Kidney (tissue), 14 donors: Measurements from ENCODE around the gene SCARF1. TPM values are rescaled to one million over a fixed set of nuclear protein-coding genes. Genes with fewer than 3 reads are reported as not detected.

Source experiments
- DNase-seq, 5 donors: peaks; one replicate each; pipeline ENCODE4 v3.0.0-alpha.2; 2013 to 2020
- FAIRE-seq: peaks from 2 replicates; lab custom pipeline; 2012; peaks lifted over from hg19 to GRCh38; lab: Jason Lieb, UNC
- H3K27ac ChIP-seq, 2 donors: one replicate each; pipeline ENCODE4 v1.7.0; 2013; ENCODE audit warnings: low read depth in 2 of 2, low read length in 2 of 2, inconsistent platforms in 1 of 2
- H3K27me3 ChIP-seq: one replicate; pipeline ENCODE4 v1.7.1; 2013; ENCODE audit warnings: low read length, inconsistent platforms; ENCODE audit not compliant: control insufficient read depth, insufficient read depth
- H3K36me3 ChIP-seq, 3 donors: one replicate each; pipeline versions ENCODE4 v1.7.0 to v1.7.1; 2013; ENCODE audit warnings: low read length in 3 of 3, control low read depth in 1 of 3, inconsistent platforms in 1 of 3; ENCODE audit not compliant: insufficient read depth in 3 of 3, control insufficient read depth in 2 of 3
- H3K4me1 ChIP-seq, 3 donors: one replicate each; pipeline versions ENCODE4 v1.7.0 to v1.7.1; 2013; ENCODE audit warnings: low read length in 3 of 3, inconsistent platforms in 1 of 3, low read depth in 1 of 3; ENCODE audit not compliant: control insufficient read depth in 2 of 3, insufficient read depth in 2 of 3
- H3K4me3 ChIP-seq, 3 donors: one replicate each; pipeline versions ENCODE4 v1.7.0 to v1.8.1; 2013; ENCODE audit warnings: low read length in 3 of 3, control low read depth in 1 of 3, inconsistent platforms in 1 of 3
- H3K9ac ChIP-seq, 3 donors: one replicate each; pipeline versions ENCODE4 v1.7.0 to v1.7.1; 2013; ENCODE audit warnings: low read length in 3 of 3, control low read depth in 1 of 3, inconsistent platforms in 1 of 3
- H3K9me3 ChIP-seq, 3 donors: one replicate each; pipeline versions ENCODE4 v1.7.0 to v1.7.1; 2013; ENCODE audit warnings: low read length in 3 of 3, control low read depth in 1 of 3, inconsistent platforms in 1 of 3; ENCODE audit not compliant: control insufficient read depth in 2 of 3, insufficient read depth in 1 of 3
- CTCF ChIP-seq: IDR thresholded peaks from 3 replicates; pipeline ENCODE4 v1.5.1; 2012; ENCODE audit warnings: mild to moderate bottlenecking, moderate library complexity, borderline replicate concordance; ENCODE audit not compliant: insufficient read depth; ENCODE audit errors: extremely low read depth
- intact Hi-C: fragments of 100-400 bp; cut with DNase I; formaldehyde crosslinking; loops from one replicate; pipeline ENCODE4 v1.11.1; 2022
- polyA plus RNA-seq: library from polyadenylated mRNA; stranded (reverse); fragments of 350-450 nt; fragmentation: Illumina TruSeq; extraction: RNeasy Lipid Tissue Mini Kit (QIAGEN cat#74804); gene quantifications from one replicate; pipeline ENCODE4 v1.2.3, GENCODE V29; 2014; ENCODE audit warnings: low read depth, low replicate concordance; ENCODE audit not compliant: insufficient read depth
- total RNA-seq: library from RNA; stranded (reverse); fragmentation: NEBNext Ultra II Directional; extraction: Animal tissue kit (Norgen Biotek cat#: 25700); gene quantifications from one replicate; pipeline ENCODE4 v1.2.1, GENCODE V29; 2021
- donor health status: control.
- donor health status: control.
- donor health status: control.
- donor health status: control.
- donor health status: control.
- donor health status: DM: yes; HTN: yes; CAD: no.
- donor health status: Normal renal cell carcinoma (clear cell type).

Gene SCARF1
- total and polyA plus RNA-seq, 2 donors from 2014 or later: 7.0 to 20.1 TPM

DNA sequence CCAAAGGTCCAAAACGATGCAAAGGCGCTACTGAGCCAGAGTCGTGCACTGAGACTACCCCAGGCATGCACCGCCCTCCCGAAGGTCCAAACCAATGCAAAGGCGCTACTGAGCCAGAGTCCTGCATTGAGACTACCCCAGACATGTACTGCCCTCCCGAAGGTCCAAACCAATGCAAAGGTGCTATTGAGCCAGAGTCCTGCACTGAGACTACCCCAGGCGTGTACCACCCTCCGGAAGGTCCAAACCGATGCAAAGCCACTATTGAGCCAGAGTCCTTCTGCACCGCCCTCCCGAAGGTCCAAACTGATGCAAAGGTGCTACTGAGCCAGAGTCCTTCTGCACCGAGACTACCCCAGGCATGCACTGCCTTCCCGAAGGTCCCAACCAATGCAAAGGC lies 44.0 kb downstream of the SCARF1 start:
- FAIRE-seq (no peak), DNase-seq (no peak)
- no peaks in the 10 kb centered on the region for H3K27me3 ChIP-seq
- H3K4me1 ChIP-seq: peaks cover 0 to 22% (median 19%) of the 10 kb centered on the region in 3 donors
- intact Hi-C loops: no loop called here
- H3K36me3 ChIP-seq: peaks cover 0 to 8% (median 5%) of the 10 kb centered on the region in 3 donors
- no peak overlapping the region for H3K27ac ChIP-seq
- no peaks in the 10 kb centered on the region for H3K9me3 ChIP-seq
- H3K4me3 ChIP-seq: no peak overlapping the region
- no peak for TF ChIP-seq CTCF
- no peak overlapping the region for H3K9ac ChIP-seq

DNA sequence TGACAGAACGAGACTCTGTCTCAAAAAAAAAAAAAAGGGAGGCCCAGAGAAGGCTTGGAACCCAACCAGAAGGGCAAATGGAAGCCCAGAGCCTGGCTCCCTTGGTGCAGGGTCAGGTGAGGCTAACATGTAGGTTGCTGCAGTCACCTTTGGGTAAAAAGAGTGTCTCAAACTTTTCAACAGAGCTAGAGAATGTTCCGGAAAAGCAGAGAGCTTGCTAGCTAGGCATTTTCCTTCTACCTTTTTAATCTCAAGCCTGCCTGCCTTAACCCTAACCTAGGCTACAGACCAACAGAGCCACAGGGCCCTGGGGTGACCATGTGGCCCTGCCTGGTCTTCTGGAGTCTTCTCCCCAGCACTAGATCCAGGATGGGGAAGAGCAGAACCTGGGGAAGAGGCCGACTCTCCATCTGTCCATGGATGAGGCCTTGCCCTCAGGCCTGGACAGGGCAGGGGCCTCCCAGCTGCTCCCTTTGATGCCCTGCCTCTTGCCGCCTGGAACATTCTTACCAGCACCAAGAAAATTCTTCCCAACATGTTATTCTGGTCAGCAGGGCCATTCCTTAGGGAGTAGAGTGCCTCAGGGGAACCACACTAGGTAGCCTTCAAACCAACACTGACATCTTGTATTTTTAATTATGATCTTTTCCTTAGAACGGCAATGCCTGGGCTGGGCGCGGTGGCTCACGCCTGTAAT lies 47.0 kb downstream of the SCARF1 start:
- Histone ChIP-seq H3K9me3 (no peaks in the 10 kb centered on the region), H3K27me3 (no peaks in the 10 kb centered on the region), H3K27ac (no peak overlapping the region), H3K4me3 (no peak overlapping the region), H3K4me1 (peaks cover 0 to under 1% (median 0%) of the 10 kb centered on the region in 3 donors), H3K36me3 (peaks cover 0 to 8% (median 5%) of the 10 kb centered on the region in 3 donors), H3K9ac (no peak overlapping the region)
- no peak for FAIRE-seq
- TF ChIP-seq CTCF: no peak
- intact Hi-C loops: no loop called here
- DNase-seq: no peak

GRCh38 chr17:1597861-1598342 lies 47.6 kb downstream of the SCARF1 start:
- no peak for DNase-seq
- intact Hi-C loops: no loop called here
- H3K4me3 ChIP-seq: no peak overlapping the region
- no peak for TF ChIP-seq CTCF
- H3K9ac ChIP-seq: no peak overlapping the region
- H3K27ac ChIP-seq: no peak overlapping the region
- H3K36me3 ChIP-seq: peaks cover 0 to 8% (median 7%) of the 10 kb centered on the region in 3 donors
- FAIRE-seq: no peak
- H3K4me1 ChIP-seq: no peaks in the 10 kb centered on the region
- H3K9me3 ChIP-seq: no peaks in the 10 kb centered on the region
- no peaks in the 10 kb centered on the region for H3K27me3 ChIP-seq

DNA sequence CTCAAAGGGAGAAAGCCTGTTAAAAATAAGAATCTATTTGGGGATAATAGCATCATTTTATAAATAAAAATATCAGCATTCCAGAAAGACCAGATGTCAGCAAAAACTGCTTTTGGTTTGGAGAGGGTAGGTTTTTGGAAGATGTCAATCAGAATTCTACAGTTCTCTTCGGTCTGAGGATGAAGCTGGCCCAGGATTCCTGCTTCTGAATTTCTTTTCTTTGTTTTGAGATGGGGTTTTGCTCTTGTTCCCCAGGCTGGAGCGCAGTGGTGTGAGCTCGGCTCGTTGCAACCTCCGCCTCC lies 52.0 kb downstream of the SCARF1 start:
- Histone ChIP-seq H3K9me3 (no peaks in the 10 kb centered on the region), H3K27ac (no peak overlapping the region), H3K9ac (no peak overlapping the region), H3K27me3 (no peaks in the 10 kb centered on the region), H3K4me1 (peaks cover 0 to 10% (median 0%) of the 10 kb centered on the region in 3 donors), H3K36me3 (peaks cover 0 to 24% (median 7%) of the 10 kb centered on the region in 3 donors), H3K4me3 (no peak overlapping the region)
- TF ChIP-seq CTCF: no peak
- DNase-seq (no peak), FAIRE-seq (no peak)
- intact Hi-C loops: no loop called here
